GM18508 (cell line): ENCODE measurements around the gene MEN1.

Experiments used
- ATAC-seq: cut with Tn5 transposase; IDR thresholded peaks from one replicate; pipeline ENCODE4 v1.9.1; 2021; ENCODE audit warnings: moderate number of reproducible peaks; ENCODE audit not compliant: insufficient read depth, unreplicated experiment

The MEN1 gene

DNA sequence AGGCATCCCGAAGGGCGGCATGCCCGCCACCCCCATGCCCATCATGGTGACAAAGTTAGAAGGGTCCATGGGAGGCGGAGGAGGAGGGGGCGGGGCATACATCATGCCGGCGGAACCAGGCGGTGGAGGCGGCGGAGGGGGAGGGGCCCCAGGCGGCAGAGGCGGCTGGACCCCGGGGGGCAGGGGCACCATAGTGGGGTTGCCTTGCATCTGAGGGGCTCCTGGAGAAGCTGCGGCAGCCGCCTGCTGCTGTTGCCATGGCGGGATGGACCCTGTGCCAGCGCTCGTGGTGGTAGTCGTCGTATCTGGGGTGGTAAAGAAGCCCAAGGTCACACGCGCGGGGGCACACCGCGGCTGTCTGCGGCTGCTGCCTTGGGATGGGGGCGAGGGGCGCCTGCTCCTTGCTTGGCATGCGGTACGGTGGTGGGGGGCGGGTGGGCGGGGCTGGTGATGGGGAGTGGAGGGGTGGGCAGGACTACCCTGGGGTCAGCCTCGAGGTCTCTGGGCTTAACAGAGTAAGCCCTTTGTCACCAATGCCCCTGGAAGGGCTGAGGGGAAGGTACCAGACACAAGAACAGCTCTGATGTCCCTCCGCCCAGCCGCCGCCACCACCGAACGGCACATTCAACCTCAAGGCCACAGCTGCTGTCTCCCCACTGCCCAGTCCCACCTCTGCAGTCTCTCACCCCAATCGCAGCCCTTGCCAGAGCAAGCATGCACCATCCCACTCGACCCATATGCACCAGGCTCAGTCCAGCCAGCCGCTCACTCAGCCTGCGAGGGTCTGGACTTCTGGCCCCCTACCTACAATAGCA is 44.3 kb downstream of the MEN1 start:
- no peak for ATAC-seq

- ATAC-seq, result no peak
These were observed 45.0 kb downstream of the MEN1 start for GRCh38 chr11:64765291-64765850.

DNA sequence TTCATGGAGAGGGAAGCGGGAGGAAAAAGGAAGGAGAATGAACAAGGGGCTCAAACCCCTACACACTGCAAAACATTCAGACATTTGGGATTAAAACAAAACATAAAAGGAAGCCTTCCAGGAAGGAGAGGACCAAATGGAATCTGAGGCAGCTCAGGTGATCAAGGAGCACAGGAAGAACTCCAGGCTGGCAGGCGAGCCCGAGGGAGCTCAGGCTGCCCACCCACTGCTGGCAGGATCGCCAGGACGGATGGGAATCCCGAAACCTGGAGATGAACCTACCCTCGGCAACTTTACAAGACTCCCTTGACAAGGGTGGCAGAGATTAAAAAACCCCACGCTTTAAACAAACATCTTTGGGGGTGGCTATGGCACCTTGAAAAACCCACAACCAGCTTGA is 45.6 kb downstream of the MEN1 start:
- ATAC-seq, result no peak

GRCh38 chr11:64764040-64764611 is 46.2 kb downstream of the MEN1 start:
- ATAC-seq, result no peak

DNA sequence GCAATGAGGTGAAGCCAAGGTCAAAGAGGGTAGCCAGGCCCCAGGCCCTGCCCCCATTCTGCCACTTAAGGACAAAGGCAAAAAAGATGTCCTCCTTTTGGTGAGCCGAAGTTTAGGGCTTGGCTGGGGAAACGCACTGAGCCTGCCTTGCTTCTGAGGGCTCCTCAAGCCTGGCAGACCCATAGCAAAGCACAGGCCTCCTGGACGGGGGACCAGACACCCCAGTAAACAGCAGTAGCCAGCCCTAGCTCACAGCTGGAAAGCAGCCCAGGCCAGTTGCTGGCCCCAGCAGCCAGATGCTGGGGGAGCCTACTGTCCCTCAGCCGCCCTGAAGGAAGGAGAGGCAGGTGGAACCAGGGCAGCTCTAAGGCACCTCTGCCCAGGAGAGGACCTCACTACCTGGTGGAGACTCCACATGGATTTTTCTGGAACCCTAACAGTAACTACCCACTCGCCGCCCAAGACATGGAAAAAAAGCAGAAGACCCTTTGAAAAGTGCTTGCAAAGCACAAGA is 46.8 kb downstream of the MEN1 start:
- ATAC-seq, result no peak

DNA sequence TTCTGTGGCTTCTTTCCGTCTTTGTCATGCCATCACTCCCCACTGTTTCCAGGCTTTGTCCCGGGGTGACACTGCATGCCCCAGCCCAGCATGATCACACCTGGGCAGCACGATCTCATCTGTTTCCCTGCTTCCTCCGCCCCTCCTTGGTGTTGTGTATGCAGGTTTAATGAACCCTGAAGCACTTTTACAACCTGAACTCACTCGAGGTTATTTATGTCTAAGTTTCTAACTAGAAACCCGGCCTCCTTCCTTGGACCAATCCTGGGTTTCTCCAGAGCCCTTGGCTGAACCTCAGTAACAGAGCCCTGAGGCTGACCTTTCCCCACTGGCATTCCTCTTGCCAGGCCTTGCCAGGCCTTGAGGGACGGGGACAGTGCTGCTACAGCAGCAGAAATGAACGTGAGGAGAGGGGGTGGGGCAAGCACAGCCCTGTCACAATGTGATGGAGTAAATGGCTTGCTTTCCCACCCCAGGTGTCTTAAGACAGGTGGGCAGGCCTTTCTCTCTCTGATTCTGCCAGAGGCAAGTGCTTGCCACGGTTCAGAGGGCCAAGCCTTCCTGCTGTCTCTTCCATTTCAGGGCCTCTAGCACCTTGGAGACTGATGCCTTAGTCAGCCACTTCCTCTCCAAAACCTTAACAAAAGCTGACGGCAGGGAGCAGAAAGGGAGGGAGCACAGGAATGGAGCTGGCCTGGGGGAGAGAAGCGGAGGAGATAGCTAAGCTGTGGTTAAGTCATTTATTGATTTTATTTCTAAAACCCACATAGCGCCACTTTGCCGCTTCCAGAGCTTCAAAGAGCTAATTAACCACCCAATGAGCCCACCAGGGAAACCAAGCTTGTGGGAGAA is 47.5 kb downstream of the MEN1 start:
- no peak for ATAC-seq

DNA sequence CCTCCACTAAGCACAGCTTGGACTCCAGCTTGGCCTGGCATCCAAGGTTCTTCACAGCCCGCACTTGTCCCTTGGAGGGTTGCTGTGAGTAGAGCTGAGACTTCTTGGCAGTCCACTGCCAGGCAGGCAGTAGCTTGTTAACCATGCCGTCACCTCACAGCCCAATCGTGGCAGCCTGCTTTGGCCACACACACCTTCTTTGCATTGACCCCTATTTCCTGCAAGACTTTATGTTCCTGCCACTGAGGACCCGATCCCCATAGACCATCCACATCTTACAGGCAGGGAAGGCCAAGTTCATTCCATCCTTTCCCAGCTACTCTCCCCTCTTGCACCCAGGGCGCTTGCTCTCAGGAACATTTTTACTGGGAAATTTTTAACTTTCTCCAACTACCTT is 48.1 kb downstream of the MEN1 start:
- no peak for ATAC-seq

DNA sequence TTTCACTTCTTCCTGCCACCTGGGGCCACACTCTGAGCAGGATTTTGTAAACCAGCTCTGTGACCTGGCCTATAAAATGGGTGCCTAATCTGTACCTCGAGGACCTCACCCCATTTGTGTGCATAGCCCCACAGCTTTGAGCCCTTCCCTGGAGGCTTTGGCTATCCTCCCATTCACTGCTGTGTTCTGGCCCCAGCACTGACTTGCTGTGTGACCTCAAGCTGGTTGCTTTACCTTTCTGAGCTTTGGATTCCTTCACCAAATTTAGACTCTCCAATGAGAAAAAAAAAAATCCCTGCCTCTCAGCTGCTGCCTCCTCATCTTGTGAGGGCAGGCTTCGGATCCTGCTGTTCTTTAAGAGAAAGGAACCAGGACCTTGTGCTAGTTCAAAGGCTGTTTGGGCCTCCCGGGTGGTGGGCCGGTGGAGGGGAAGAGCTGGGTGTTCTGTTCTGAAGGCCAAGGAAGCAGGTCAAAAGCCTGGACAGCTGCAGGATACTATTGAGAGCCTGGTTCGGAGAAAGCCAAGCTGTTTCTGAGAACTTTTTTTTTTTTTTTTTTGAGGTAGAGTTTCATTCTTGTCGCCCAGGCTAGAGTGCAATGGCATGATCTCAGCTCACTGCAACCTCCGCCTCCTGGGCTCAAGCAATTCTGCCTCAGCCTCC is 49.5 kb downstream of the MEN1 start:
- no peak for ATAC-seq

DNA sequence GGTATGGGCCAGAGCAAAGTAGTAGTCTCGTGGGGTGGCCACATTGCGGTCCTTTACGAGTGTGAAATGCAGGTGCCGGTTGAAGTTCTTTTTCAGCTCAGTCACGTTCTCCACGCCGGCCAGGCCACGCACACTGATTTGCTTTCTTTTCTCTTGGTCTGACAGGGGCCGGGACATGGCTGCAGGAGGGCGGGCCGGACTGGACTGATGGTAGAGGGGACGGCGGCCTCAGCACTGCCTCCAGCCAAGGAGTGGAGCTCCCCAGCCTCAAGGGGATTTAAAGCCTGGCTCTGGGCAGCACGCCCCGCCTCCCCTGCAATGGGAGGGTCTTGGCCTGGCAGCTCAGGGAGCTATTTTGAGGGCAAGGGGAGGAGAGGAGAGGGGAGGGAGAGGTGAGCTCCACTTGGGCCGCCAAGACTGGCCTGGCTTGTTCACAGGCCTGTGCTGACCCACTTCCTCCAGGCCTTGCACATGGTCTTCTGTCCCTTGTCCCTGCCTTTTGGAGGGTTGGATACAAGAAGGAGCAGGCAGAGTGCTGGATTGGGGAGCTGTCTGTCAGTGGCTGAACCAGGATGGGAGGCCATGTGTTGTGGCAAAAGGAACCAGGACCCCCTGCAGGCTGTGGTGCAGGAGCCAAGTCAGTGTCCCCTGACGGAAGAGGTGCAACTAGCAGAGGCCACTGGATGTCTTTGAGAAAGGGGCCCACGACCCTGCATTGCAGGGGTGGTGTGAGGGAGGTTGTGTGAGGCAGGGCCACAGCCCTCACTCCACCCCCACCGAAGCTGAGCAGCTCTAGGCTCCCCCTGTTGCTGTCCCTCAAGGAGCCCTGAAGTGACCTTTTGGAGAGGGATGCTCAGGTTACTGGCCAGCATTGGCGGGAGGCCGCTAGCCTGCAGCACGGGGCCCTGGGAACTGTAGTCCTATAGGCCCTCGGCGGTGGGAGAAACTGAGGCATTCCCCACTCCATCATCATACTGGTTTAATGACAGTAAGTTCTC is 50.3 kb downstream of the MEN1 start, which contains the start of gene PYGM:
Gene PYGM, minus strand, starts transcription at position 253 of the 998 bp plus-strand sequence. Its CDS starts 76 bp downstream, at position 177.
- ATAC-seq, result no peak

DNA sequence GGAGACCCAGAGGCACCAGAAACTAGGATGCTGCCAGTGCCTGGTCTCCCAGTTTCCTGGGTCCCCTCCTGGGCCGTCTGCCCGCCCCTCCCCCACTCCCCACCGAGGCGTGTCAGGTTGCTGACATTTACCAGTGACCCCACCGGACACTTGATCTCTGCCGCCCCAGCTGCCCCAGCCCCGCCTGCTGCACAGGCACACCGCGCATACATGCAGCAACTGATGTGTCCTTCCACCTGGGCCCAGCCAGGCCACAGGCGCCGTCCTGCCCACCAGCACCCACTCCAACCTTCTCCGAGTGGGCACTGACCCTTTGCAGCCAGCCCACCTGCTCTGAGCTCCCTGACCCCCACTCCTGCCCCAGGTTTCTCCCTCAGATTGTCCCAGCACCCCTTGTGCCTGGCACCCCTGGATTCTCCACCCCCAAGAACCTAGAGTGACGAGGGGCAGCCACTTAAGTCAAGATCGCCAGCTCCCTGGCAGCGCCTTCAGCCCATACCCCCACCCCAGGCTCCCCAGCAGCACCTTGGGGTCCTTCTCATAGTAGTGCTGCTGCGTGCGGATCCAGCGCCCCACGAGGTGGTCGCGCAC is 51.1 kb downstream of the MEN1 start:
- no peak for ATAC-seq

GRCh38 chr11:64758330-64759079 is 51.8 kb downstream of the MEN1 start:
- ATAC-seq, result no peak

- no peak for ATAC-seq
These were observed 52.6 kb downstream of the MEN1 start for GRCh38 chr11:64757549-64758329.

GRCh38 chr11:64755681-64756361 is 54.5 kb downstream of the MEN1 start:
- ATAC-seq, result no peak

- ATAC-seq, result no peak
These were observed 55.3 kb downstream of the MEN1 start for GRCh38 chr11:64754919-64755662.

- ATAC-seq, result no peak
These were observed 56.0 kb downstream of the MEN1 start for GRCh38 chr11:64754124-64754918.
